ENCODE measurements around the gene STAT2.
"Not testable (repeated sequence)": the region's sequence is repeated elsewhere in the genome, so short reads cannot be mapped to it uniquely, and the experiment has no call there.

The STAT2 gene

DNA sequence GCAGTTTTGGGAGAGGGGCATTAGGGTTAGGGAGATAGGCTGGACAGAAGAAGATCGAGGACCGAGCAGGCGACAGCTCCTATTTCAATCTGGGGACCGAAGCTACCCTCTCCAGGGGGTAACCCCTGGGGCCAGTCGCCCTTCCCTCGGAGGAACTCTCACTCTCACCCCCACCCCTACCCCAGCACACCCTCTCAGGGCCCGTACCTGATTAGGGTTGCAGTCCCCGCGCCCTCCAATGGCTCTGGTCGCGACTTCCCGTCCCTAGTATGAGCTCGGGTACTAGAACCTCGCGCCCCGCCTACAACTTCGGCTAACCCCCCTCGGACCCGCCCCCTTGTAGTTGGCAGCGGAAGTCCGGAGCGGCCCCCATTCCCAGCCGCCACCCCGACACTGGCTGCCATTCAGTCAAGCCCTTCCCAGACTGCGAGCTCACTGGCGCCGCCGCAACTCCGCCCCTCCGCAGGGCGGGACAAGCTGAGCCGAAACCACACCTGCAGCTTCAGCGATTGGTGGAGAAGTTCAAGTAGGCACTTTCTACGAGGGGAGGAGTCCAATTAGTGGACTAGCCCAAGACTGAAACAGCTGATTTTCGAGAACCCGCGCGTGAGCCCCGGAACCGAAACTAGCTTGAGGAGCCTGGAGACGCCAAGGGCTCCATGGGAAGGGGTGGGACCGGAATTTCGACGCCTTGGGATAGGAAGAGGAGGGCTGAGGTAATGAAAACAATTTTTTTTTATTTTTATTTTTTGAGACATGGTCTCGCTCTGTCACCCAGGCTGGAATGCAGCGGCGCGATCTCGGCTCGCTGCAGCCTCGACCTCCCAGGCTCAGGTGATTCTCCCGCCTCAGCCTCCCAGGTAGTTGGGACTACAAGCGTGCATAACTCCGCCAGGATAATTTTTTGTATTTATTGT is at the start of gene STAT2:
Gene STAT2 (minus strand): TSS at position 257 of the 917 bp plus-strand sequence. CDS start 3,536 bp downstream, outside the sequence.
- FAIRE-seq (peak; percentile 95), DNase-seq (ENCODE audit: low spot score) (peak; percentile 98)

- no peak for DNase-seq (ENCODE audit: low spot score)
- FAIRE-seq = no peak
Measured at GRCh38 chr12:56408799-56409417, 49.0 kb upstream of the STAT2 start.

DNA sequence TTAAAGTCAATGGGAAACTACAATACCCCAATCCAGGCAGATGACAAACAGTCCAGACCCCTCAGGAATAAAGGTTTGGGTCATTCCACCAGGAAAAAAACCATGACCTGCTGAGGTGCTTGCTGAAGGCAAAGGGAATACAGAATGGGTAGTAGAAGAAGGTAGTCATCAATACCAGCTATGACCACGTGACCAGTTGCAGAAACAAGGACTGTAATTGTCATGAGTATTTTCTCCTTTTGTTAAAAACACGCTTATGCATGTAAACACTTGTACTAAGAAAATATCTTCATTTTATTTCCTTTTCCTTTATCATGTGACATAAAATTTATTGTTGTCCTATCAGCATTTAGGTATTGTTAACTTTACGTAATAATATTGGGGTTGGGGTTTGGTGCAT is 44.3 kb upstream of the STAT2 start:
- not testable (repeated sequence) for FAIRE-seq

GRCh38 chr12:56401612-56402011 is 41.7 kb upstream of the STAT2 start:
- not testable (repeated sequence) for DNase-seq (ENCODE audit: low spot score); FAIRE-seq

More for the DNA sequence above, 44.3 kb upstream of the STAT2 start:
- DNase-seq (ENCODE audit: low spot score) = not testable (repeated sequence)

DNA sequence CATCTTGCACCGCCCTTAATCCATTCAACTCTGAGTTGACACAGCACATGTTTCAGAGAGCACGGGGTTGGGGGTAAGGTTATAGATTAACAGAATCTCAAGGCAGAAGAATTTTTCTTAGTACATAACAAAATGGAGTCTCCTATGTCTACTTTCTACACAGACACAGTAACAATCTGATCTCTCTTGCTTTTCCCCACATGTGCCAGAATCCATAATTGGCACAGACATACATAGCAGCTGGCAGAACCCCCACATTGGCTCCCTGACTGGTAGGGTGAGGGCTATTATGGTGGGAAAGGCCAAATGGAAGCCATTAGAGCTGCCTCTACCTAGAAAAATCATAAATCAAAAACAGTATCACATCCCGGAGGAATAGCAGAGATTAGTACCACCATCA is 41.2 kb upstream of the STAT2 start:
- not testable (repeated sequence) for DNase-seq (ENCODE audit: low spot score); FAIRE-seq

DNA sequence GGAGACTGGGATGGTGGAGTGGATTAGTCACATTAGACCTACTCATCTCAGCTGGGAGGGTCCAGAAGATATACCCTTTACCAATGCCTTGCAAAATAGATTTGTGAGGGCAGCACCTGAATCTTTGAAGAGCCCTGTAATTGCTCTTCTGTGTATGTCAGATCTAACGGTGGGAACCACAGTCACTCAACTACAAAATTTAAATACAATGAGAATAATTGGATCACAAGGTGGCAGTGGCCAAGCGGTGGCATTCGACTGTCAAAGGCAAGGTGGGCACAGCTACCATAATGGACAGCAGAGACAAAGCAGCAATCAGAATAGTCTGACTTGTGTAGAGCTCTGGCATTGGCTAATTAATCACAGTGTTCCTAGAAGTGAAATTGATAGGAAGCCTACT is 39.6 kb upstream of the STAT2 start:
- FAIRE-seq; DNase-seq (ENCODE audit: low spot score): not testable (repeated sequence)

- no peak for FAIRE-seq
- DNase-seq (ENCODE audit: low spot score) = no peak
Measured at GRCh38 chr12:56398324-56398723, 38.4 kb upstream of the STAT2 start.

- FAIRE-seq (no peak), DNase-seq (ENCODE audit: low spot score) (no peak)
Measured at GRCh38 chr12:56392331-56392730, 32.4 kb upstream of the STAT2 start.

GRCh38 chr12:56391721-56392120 is 31.8 kb upstream of the STAT2 start:
- no peak for DNase-seq (ENCODE audit: low spot score)
- FAIRE-seq = no peak

DNA sequence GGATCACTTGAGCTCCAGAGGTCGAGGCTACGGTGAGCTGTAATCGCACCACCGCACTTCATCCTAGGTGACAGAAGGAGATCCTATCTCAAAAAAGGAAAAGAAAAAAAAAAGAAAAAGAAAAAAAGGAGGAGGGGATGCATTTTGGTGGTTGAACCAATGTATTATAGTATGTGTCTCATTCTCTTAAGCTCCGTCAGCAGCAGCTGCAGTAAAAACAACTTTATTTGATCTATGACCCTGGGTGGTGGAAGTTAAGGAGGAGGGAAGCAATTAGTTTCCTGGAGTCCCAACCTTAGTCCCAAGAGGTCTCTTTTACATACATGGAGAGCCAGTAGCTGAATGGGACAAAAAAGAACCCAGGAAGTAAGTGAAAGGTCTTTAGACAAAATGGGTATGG is 29.5 kb upstream of the STAT2 start:
- DNase-seq (ENCODE audit: low spot score) = no peak
- no peak for FAIRE-seq

DNA sequence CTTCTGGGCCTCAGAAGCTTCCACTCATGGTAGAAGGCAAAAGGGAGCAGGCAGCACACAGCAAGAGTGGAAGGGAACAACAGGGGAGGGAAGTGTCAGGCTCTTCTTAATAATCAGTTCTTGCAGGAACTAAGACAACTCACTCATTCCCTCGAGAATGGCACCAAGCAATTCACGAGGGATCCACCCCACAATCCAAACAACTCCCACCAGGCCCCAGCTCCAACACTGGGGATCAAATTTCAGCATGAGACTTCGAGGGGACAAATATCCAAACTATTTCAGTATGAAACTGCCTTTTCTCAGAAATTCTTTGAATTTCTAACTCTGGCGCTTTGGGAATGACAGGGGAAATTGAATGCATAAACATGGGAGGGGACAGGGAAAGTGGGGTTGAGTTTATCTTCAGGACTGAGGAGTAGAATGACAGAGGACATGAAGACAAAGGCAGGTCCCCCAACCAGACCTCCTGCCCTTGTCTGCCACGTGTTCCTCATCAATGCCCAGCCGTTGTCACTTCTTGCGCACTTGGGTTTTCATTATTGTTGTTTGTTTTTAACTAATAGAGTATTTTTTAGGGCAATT is 27.3 kb upstream of the STAT2 start:
- FAIRE-seq (no peak), DNase-seq (ENCODE audit: low spot score) (no peak)

GRCh38 chr12:56385873-56386272 is 26.0 kb upstream of the STAT2 start:
- no peak for DNase-seq (ENCODE audit: low spot score)

DNA sequence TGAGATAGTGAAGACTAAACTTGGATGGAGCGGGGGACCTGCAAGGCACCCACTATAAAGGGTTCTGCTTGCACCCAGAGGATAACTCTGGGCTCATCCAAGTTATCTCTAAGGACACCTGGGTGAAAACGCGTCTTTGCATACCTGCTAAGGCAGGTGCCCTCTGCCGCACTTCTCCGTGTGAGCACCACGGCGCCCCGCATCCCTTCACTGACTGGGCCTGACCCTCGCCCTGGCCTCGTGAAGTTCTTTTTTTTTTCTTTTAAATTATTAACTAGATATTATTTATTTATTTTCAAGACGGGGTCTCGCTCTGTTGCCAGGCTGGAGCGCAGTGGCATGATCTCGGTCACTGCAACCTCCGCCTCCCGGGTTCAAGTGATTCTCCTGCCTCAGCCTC is 22.7 kb upstream of the STAT2 start:
- DNase-seq (ENCODE audit: low spot score) (no peak), FAIRE-seq (no peak)

More at GRCh38 chr12:56385873-56386272, 26.0 kb upstream of the STAT2 start:
- FAIRE-seq = no peak

- FAIRE-seq (no peak), DNase-seq (ENCODE audit: low spot score) (no peak)
Measured at GRCh38 chr12:56377989-56378316, 18.0 kb upstream of the STAT2 start.

- FAIRE-seq = no peak
- DNase-seq (ENCODE audit: low spot score) = peak; percentile 27
Measured at GRCh38 chr12:56377310-56377988, 17.5 kb upstream of the STAT2 start.

DNA sequence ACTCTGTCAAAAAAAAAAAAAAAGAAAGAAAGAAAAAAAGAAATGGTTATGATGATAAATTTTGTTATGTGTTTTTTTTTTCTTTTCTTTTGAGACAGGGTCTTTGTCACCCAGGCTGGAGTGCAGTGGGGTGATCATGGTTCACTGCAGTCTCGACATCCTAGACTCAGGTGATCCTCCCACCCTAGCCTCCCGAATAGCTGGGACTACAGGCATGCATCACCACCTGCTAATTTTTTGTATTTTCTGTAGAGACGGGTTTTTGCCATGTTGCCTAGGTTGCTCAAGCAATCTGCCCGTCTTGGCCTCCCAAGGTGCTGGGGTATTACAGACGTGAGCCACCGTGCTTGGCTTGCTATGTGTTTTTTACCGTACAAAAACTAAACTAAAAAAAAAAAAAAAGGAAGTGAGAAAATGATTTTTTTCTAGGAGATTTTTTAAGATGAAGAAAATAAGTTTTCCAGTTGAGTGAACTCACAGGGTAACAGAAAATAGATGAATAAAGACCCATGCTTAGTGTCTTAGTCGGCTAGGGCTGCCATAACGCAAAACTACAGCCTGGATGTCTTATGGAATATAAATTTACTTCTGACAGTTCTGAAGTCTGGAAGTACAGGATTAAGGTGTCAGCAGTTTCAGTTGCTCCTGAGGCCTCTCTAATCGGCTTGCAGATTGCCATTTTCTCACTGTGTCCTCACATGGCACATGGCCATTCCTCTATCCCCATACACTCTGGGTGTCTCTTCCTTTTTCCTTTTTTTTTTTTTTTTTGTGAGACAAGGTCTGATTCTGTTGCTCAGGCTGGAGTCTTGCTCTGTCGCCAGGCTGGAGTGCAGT is 15.9 kb upstream of the STAT2 start:
- FAIRE-seq = no peak

GRCh38 chr12:56374726-56375597 is 15.1 kb upstream of the STAT2 start:
- no peak for FAIRE-seq

More for the DNA sequence above, 15.9 kb upstream of the STAT2 start:
- no peak for DNase-seq (ENCODE audit: low spot score)

DNA sequence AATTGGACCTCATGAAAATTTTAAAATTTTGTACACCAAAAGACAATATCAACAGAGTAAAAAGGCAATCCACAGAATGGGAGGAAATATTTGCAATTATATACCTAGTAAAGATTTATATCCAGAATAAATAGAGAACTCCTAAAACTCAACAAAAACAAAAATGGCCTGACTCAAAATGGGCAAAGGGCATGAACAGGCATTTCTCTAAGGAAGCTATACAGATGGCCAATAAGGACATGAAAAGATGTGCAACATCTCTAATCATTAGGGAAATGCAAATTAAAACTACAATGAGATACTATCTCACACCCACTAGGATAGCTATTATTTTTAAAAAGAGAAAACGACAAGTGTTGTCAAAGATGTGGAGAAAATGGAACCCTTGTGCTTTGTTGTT is 13.6 kb upstream of the STAT2 start:
- DNase-seq (ENCODE audit: low spot score) (no peak), FAIRE-seq (no peak)

More at GRCh38 chr12:56374726-56375597, 15.1 kb upstream of the STAT2 start:
- no peak for DNase-seq (ENCODE audit: low spot score)

DNA sequence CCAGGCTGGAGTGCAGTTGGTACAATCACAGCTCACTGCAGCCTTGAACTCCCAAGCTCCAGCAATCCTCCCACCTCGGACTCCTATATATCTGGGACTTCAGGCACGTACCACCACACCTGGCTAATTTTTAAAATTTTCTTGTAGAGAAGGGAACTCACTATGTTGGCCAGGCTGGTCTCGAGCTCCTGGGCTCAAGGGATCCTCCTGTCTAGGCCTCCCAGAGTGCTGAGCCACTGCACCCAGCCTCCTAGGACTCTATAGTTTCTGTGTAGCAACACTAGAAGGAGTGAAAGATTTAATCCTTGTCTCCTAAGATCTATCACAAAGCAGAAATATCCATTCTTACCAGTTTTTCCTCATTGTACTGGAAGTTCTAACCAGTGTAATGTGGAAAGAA is 7.0 kb upstream of the STAT2 start:
- no peak for DNase-seq (ENCODE audit: low spot score)
- no peak for FAIRE-seq

Measured in RCC 7860 (cell line).